DOHH2 (cell line): Measurements from ENCODE around the gene PDE2A.
A peak's percentile ranks its signal among the peaks of the same experiment; 100 is the strongest.

Experiments
- H3F3A ChIP-seq: fragments of 200-600 bp; sonication (generic), shearing (Covaris generic); 2 replicates; pipeline ENCODE4 v1.6.0; 2016; ENCODE audit warnings: antibody characterized with exemption, mild to moderate bottlenecking; ENCODE audit not compliant: control insufficient read depth, insufficient read depth
- H3K27ac ChIP-seq: fragments of 200-600 bp; sonication (generic); 2 replicates; pipeline ENCODE4 v1.5.1; 2014; ENCODE audit warnings: low read depth, mild to moderate bottlenecking, low read length, moderate library complexity
- H3K27me3 ChIP-seq: fragments of 200-600 bp; sonication (generic); 2 replicates; pipeline ENCODE4 v1.6.1; 2014; ENCODE audit warnings: mild to moderate bottlenecking, low read length, mixed read lengths; ENCODE audit not compliant: control insufficient read depth
- H3K36me3 ChIP-seq: fragments of 200-600 bp; sonication (generic); 2 replicates; pipeline ENCODE4 v1.6.1; 2014; ENCODE audit warnings: mild to moderate bottlenecking, low read length, moderate library complexity, mixed read lengths; ENCODE audit not compliant: control insufficient read depth
- H3K4me1 ChIP-seq: fragments of 200-600 bp; sonication (generic); 2 replicates; pipeline ENCODE4 v1.6.1; 2014; ENCODE audit warnings: mild to moderate bottlenecking, low read length, mixed read lengths; ENCODE audit not compliant: control insufficient read depth
- H3K4me2 ChIP-seq: fragments of 200-600 bp; sonication (generic); 2 replicates; pipeline ENCODE4 v1.6.0; 2014; ENCODE audit warnings: mild to moderate bottlenecking, low read length, moderate library complexity
- H3K4me3 ChIP-seq: fragments of 200-600 bp; sonication (generic); 2 replicates; pipeline ENCODE4 v1.5.1; 2014; ENCODE audit warnings: mild to moderate bottlenecking, low read length, mixed read lengths
- H3K79me2 ChIP-seq: fragments of 200-600 bp; sonication (generic); 2 replicates; pipeline ENCODE4 v1.6.1; 2014; ENCODE audit warnings: mild to moderate bottlenecking, low read length, mixed read lengths; ENCODE audit not compliant: control insufficient read depth
- H3K9me2 ChIP-seq: fragments of 200-600 bp; sonication (generic); replicated peaks from 2 replicates; pipeline ENCODE4 v1.6.1; 2014; ENCODE audit warnings: mild to moderate bottlenecking, low read length, mixed read lengths; ENCODE audit not compliant: control insufficient read depth
- H3K9me3 ChIP-seq: fragments of 200-600 bp; sonication (generic); 2 replicates; pipeline ENCODE4 v1.6.1; 2014; ENCODE audit warnings: antibody characterized with exemption, low read length, mixed read lengths; ENCODE audit not compliant: control insufficient read depth, insufficient read depth
- H4K20me1 ChIP-seq: fragments of 200-600 bp; sonication (generic); 2 replicates; pipeline ENCODE4 v1.6.0; 2014; ENCODE audit warnings: low read depth, mild to moderate bottlenecking, antibody characterized with exemption, low read length, moderate library complexity; ENCODE audit not compliant: control insufficient read depth, insufficient read depth
- CTCF ChIP-seq: fragments of 200-600 bp; sonication (generic); IDR thresholded peaks from one replicate; pipeline ENCODE4 v1.5.1; 2014; ENCODE audit warnings: antibody characterized with exemption, mild to moderate bottlenecking, low read depth, low read length; ENCODE audit not compliant: poor library complexity, severe bottlenecking
- EZH2phosphoT487 ChIP-seq: fragments of 200-600 bp; sonication (generic); IDR thresholded peaks from 2 replicates; pipeline ENCODE4 v1.6.1; 2017; ENCODE audit warnings: borderline replicate concordance, mild to moderate bottlenecking, antibody characterized with exemption, low read length, moderate library complexity, mixed read lengths

The PDE2A gene

GRCh38 chr11:72594493-72595291 lies 79.5 kb downstream of the PDE2A start:
- H3K9me2 ChIP-seq: no peaks in the 10 kb centered on the region
- no peaks in the 10 kb centered on the region for H3F3A ChIP-seq
- TF ChIP-seq CTCF: no peak
- no peak for TF ChIP-seq EZH2phosphoT487
- no peaks in the 10 kb centered on the region for H4K20me1 ChIP-seq
- no peak overlapping the region for H3K4me3 ChIP-seq
- no peaks in the 10 kb centered on the region for H3K36me3 ChIP-seq
- peaks cover 27% of the 10 kb centered on the region for H3K4me1 ChIP-seq
- H3K27me3 ChIP-seq: peaks cover 34% of the 10 kb centered on the region
- H3K4me2 ChIP-seq: no peak overlapping the region
- H3K9me3 ChIP-seq: no peaks in the 10 kb centered on the region
- no peak overlapping the region for H3K27ac ChIP-seq
- no peaks in the 10 kb centered on the region for H3K79me2 ChIP-seq

DNA sequence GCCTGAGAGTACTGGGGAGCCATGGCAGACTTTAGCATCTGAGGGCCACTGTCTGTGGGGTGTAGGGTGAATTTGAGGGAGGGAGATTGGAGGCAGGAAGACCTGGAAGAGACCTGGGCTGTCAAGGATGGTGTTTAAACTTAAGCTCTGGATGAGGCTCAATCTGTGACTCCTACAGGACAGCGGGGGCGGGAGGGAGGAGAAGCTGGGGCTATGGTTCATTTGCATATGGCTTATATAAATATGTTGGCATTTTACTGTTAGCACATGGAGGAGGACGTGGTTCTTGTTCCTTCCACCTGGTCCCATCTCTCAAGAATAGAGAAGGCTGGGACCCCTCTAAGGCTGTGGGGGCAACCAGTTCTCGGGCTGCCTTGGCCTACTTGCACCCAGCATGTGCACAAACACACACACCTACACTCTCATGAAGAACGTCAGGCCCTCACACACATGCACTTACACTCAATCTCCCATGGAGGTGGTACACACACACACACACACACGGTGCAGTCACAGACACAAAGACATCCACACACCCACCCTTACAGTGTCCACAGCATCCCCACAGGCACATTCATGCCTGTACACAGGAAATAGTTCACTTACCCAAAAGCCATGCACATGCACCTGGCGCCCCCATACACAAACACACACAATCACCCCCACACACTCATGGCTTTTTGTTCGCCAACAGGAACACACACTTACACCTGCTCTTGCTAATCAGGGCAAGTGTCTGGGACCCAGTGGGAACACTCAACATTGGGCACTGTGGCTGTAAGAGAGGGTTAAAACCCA lies 81.3 kb downstream of the PDE2A start:
- H3K9me2 ChIP-seq: no peaks in the 10 kb centered on the region
- no peaks in the 10 kb centered on the region for H3K79me2 ChIP-seq
- TF ChIP-seq EZH2phosphoT487: no peak
- TF ChIP-seq CTCF: no peak
- no peaks in the 10 kb centered on the region for H3K9me3 ChIP-seq
- no peaks in the 10 kb centered on the region for H3F3A ChIP-seq
- H3K27me3 ChIP-seq: peaks cover 50% of the 10 kb centered on the region
- no peaks in the 10 kb centered on the region for H4K20me1 ChIP-seq
- H3K36me3 ChIP-seq: no peaks in the 10 kb centered on the region
- peak overlapping the region; percentile 48; the same call in 1 of the 2 replicates for H3K4me2 ChIP-seq
- H3K27ac ChIP-seq: no peak overlapping the region
- no peak overlapping the region for H3K4me3 ChIP-seq
- H3K4me1 ChIP-seq: peaks cover 28% of the 10 kb centered on the region

DNA sequence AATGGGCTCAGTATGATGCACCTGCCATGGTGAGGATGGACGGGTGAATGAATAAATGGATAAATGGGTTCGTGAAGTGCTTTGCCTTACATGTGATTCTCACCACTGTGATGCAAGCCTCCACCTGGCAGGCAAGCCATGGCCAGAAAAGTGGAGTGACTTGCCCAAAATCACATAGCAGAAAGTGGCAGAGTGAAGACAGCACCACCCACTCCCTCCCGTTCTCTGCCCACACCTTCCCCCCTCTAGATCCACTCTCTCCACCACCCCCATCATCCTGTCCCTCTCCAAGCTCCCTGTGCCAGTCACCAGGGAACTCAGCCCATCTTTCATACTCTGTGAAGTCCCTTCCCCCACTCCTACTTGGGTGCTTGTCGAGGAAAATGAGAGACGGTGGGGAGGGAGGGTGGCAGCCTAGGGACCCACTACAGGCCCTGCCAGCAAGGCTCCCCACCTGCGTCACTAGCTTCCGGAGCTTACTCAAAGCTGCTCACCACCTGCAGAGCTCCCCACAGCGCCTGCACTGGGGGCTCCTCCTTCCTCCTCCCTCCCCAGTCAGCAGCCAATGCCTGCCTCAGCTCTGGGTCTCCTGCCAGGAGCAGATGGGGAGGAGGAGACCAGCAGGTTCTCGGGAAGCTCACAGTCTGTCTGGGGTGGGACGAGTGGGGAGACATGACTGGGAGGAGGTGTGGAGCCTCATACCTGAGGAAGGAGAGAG lies 82.3 kb downstream of the PDE2A start:
- Histone ChIP-seq H3K79me2 (no peaks in the 10 kb centered on the region), H3K36me3 (no peaks in the 10 kb centered on the region), H3K27ac (no peak overlapping the region), H3K27me3 (peaks cover 45% of the 10 kb centered on the region), H3K9me2 (no peaks in the 10 kb centered on the region), H3K4me3 (no peak overlapping the region; the same call in 1 of the 2 replicates), H3F3A (no peaks in the 10 kb centered on the region), H3K9me3 (no peaks in the 10 kb centered on the region), H3K4me1 (peaks cover 28% of the 10 kb centered on the region), H3K4me2 (peak overlapping the region; percentile 48), H4K20me1 (no peaks in the 10 kb centered on the region)
- no peak for TF ChIP-seq EZH2phosphoT487
- TF ChIP-seq CTCF: no peak
